Subcutaneous adipose tissue (tissue), 4 donors: ENCODE measurements around the gene POLR2L. TPM values are rescaled to one million over a fixed set of nuclear protein-coding genes. Genes with fewer than 3 reads are reported as not detected.

Experiments
- total RNA-seq, 4 donors: library from RNA; depleted of rRNA; stranded (reverse); fragments of >200 nt; gene quantifications; one replicate each; pipeline ENCODE4 v1.1.0, GENCODE V29; 2016
- TF ChIP-seq, protein P1 (sequence below): fragments of 450-650 bp; IDR thresholded peaks from one replicate; pipeline ENCODE4 v1.5.1; 2016; ENCODE audit warnings: low read depth, mild to moderate bottlenecking, control low read depth, antibody characterized with exemption, moderate library complexity

POLR2L gene
- total RNA-seq, 4 donors from 2014 or later = 80.7 to 158 (median 117) TPM

- TF ChIP-seq, protein P1, sequence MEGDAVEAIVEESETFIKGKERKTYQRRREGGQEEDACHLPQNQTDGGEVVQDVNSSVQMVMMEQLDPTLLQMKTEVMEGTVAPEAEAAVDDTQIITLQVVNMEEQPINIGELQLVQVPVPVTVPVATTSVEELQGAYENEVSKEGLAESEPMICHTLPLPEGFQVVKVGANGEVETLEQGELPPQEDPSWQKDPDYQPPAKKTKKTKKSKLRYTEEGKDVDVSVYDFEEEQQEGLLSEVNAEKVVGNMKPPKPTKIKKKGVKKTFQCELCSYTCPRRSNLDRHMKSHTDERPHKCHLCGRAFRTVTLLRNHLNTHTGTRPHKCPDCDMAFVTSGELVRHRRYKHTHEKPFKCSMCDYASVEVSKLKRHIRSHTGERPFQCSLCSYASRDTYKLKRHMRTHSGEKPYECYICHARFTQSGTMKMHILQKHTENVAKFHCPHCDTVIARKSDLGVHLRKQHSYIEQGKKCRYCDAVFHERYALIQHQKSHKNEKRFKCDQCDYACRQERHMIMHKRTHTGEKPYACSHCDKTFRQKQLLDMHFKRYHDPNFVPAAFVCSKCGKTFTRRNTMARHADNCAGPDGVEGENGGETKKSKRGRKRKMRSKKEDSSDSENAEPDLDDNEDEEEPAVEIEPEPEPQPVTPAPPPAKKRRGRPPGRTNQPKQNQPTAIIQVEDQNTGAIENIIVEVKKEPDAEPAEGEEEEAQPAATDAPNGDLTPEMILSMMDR = no peak
Measured at GRCh38 chr11:836274-836673, 6.1 kb downstream of the POLR2L start.

DNA sequence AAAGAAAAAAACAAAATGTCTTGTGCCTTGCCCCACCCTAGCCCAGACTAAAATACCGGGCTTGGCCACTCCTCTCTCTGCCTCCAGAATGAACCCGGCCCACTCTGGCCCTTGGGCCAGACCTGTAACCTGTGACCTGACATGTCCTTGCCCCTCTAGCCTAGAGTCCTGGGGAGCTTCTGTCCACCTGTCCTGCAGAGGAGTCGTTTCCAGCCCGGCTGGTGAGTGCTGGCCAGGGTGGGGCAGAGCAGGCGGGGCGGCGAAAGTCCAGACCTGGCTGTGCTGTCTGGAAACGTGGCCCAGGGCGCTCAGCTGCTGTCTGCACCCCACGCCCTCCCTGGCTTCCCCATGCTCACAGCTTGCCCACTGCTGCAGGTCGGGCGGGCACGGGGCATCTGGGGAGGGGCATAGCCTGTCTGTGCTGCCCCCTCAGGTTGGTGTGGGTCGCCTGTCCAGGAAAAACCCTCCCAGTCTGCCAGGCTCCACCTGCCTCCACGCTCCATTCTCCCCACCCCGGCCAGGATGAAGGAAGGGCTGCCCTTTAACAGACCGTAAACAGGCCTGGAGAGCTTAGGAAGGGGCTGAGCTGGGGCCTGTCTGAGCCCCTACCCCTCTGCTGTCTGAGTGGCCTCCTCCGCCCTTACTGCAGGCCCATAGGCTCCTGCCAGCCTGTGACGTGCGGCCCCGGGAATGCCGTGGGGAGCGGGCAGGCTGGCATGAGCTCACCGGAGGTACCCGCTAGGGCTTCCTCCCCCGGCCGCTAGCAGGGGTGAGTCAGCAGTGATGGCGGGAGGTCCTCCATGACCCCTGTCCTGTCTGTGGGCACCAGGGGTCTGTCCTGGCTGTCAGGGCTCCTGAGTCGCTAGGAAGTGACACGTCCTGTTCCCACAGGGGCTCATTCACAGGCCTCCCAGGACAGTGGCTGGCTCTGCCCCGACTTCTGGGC is 7.7 kb downstream of the POLR2L start:
- TF ChIP-seq, protein P1 = no peak

DNA sequence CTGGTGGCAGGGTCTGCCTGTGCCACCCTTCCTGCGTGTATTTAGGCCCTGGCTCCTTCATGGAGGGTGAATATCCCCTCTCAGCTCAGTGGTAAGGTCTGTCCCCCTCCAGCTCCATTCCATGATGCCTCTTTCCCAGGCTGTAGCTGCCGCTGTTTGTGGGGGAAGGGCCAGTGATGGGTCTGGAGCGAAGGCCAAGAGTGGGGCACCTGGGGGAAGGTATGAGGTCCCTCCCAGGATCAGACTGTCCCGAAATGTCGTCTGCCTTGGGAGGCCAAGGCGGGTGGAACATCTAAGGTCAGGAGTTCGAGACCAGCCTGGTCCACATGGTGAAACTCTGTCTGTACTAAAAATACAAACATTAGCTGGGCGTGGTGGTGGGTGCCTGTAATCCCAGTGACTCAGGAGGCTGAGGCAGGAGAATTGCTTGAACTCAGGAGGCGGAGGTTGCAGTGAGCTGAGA is 8.4 kb downstream of the POLR2L start:
- TF ChIP-seq, protein P1 = no peak

DNA sequence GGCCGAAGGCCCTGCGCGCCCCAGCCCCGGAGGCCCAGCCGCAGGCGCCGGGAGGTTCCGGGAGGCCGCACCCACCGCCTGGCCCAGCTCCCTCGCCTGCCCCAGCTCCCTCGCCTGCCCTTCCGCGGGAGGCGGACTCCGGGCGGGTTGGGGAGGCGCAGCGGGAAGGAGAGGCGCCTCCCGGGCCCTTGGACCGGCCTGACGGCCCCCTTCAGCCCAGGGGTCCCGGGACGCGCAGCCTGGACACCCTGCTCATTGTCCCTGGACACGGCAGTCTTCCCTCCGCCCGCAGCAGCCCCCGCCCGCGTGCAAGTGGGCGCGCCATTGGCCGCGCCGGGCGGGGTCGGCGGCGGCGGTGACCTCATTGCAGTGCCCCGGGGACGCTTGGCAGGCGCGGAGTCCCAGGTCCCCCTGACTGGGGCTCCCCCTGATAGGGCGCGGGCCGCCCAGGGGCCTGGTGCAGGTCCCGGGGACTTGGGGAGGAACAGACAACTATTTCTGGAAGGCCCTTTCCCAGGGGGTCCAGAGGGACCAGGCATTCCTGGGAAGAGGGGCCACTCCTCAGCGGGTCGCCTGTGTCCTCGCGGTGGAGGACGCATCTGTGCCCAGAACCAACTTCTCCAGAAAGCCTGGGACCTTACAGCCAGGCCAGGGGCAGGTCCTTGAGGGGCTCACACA is 9.1 kb downstream of the POLR2L start:
- TF ChIP-seq, protein P1 = no peak

GRCh38 chr11:832529-833113 is 9.7 kb downstream of the POLR2L start, which contains the start of gene CD151:
TSS of gene CD151 (plus strand) at chr11:832952. CDS start at chr11:836070, 3,118 bp downstream.
- TF ChIP-seq, protein P1 = no peak

- TF ChIP-seq, protein P1 = no peak
Measured at GRCh38 chr11:831961-832528, 10.3 kb downstream of the POLR2L start.
